A172 (cell line): ENCODE results near the gene LAIR1. TPM values are rescaled to one million over a fixed set of nuclear protein-coding genes. Genes with fewer than 3 reads are reported as not detected.
"Not testable (repeated sequence)": the region's sequence is repeated elsewhere in the genome, so short reads cannot be mapped to it uniquely, and the experiment has no call there.

ENCODE experiments used
- DNase-seq: peaks from one replicate; pipeline ENCODE4 v3.0.0-alpha.2; 2015; ENCODE audit warnings: low spot score
- total RNA-seq: library from RNA; depleted of rRNA; stranded (reverse); fragments of >200 nt; shearing (Covaris generic); gene quantifications from 2 replicates; pipeline ENCODE4 v1.2.3, GENCODE V29; 2014

Gene LAIR1
- total RNA-seq, 1 experiment from 2014 or later = not detected

GRCh38 chr19:54376610-54377285 is 12.0 kb upstream of the LAIR1 start:
- no peak for DNase-seq

GRCh38 chr19:54375181-54375938 is 10.6 kb upstream of the LAIR1 start:
- not testable (repeated sequence) for DNase-seq

GRCh38 chr19:54373781-54374631 is 9.3 kb upstream of the LAIR1 start:
- DNase-seq = no peak

- DNase-seq = not testable (repeated sequence)
Measured at GRCh38 chr19:54371453-54371852, 6.7 kb upstream of the LAIR1 start.

GRCh38 chr19:54370434-54370796 is 5.7 kb upstream of the LAIR1 start:
- DNase-seq = peak; percentile 74

- DNase-seq = not testable (repeated sequence)
Measured at GRCh38 chr19:54369688-54370433, 5.1 kb upstream of the LAIR1 start.

- no peak for DNase-seq
Measured at GRCh38 chr19:54369082-54369687, 4.5 kb upstream of the LAIR1 start.

- DNase-seq = no peak
Measured at GRCh38 chr19:54366811-54367210, 2.1 kb upstream of the LAIR1 start.

- DNase-seq = not testable (repeated sequence)
Measured at GRCh38 chr19:54365798-54366197, 1.1 kb upstream of the LAIR1 start.

- DNase-seq = not testable (repeated sequence)
Measured at GRCh38 chr19:54361680-54362422, 2.9 kb downstream of the LAIR1 start.

GRCh38 chr19:54359149-54359820 is 5.4 kb downstream of the LAIR1 start:
- DNase-seq = not testable (repeated sequence)

- no peak for DNase-seq
Measured at GRCh38 chr19:54357381-54357780, 7.3 kb downstream of the LAIR1 start.

- no peak for DNase-seq
Measured at GRCh38 chr19:54356444-54357056, 8.2 kb downstream of the LAIR1 start.

GRCh38 chr19:54355675-54356074 is 9.1 kb downstream of the LAIR1 start:
- no peak for DNase-seq

- no peak for DNase-seq
Measured at GRCh38 chr19:54354761-54355160, 10.0 kb downstream of the LAIR1 start.

GRCh38 chr19:54352546-54352945 is 12.2 kb downstream of the LAIR1 start:
- no peak for DNase-seq

GRCh38 chr19:54352041-54352440 is 12.7 kb downstream of the LAIR1 start:
- no peak for DNase-seq

- DNase-seq = no peak
Measured at GRCh38 chr19:54351474-54351873, 13.3 kb downstream of the LAIR1 start.

- no peak for DNase-seq
Measured at GRCh38 chr19:54345938-54346386, 18.8 kb downstream of the LAIR1 start.
